Left lung (tissue), 10 donors: Measurements from ENCODE around the gene DEFB114. TPM values are rescaled to one million over a fixed set of nuclear protein-coding genes. Genes with fewer than 3 reads are reported as not detected.

Experiments used
- ATAC-seq: fragments of 200-7000 bp; cut with Tn5 transposase; one replicate; pipeline ENCODE4 v1.9.1; 2020; ENCODE audit warnings: moderate library complexity
- DNase-seq, 4 donors: peaks; one replicate each; pipeline ENCODE4 v3.0.0-alpha.2; 2013 to 2020
- H3K27ac ChIP-seq, 2 donors: fragments of 200-600 bp; sonication (generic) in 1 of 2; one replicate each; pipeline versions ENCODE4 v1.5.0 to v1.8.0; 2020 to 2021
- H3K27me3 ChIP-seq, 2 donors: fragments of 200-600 bp; sonication (generic) in 1 of 2; one replicate each; pipeline versions ENCODE4 v1.5.0 to v1.8.0; 2020 to 2021
- H3K36me3 ChIP-seq, 2 donors: fragments of 200-600 bp; sonication (generic) in 1 of 2; one replicate each; pipeline versions ENCODE4 v1.5.0 to v1.8.0; 2020 to 2021
- H3K4me1 ChIP-seq, 2 donors: fragments of 200-600 bp; one replicate each; pipeline ENCODE4 v1.8.0; 2021
- H3K4me3 ChIP-seq, 2 donors: fragments of 200-600 bp; sonication (generic) in 1 of 2; one replicate each; pipeline versions ENCODE4 v1.5.0 to v1.8.0; 2020 to 2021; ENCODE audit warnings: mild to moderate bottlenecking in 1 of 2
- H3K9me3 ChIP-seq, 2 donors: fragments of 200-600 bp; sonication (generic) in 1 of 2; one replicate each; pipeline versions ENCODE4 v1.5.0 to v1.8.0; 2020 to 2021
- intact Hi-C, 2 donors: fragments of 100-400 bp; cut with DNase I; formaldehyde crosslinking; loops; one replicate each; pipeline versions ENCODE4 v1.11.2 to v1.14.2; 2022
- polyA plus RNA-seq, 6 donors: library from polyadenylated mRNA; unstranded; fragments of 120-200 nt; gene quantifications; one replicate each; pipeline ENCODE4 v1.2.1, GENCODE V29; 2013; ENCODE audit not compliant: insufficient read length in 6 of 6
- total RNA-seq, 2 donors: library from RNA; stranded (reverse); fragmentation: NEBNext Ultra II Directional; extraction: Animal tissue kit (Norgen Biotek cat#: 25700); gene quantifications; one replicate each; pipeline ENCODE4 v1.2.1, GENCODE V29; 2021
- TF ChIP-seq, protein P1 (sequence below), 2 donors: fragments of 200-600 bp; sonication (generic) in 1 of 2; IDR thresholded peaks; one replicate each; pipeline versions ENCODE4 v1.5.0 to v1.8.0; 2021; ENCODE audit warnings: antibody characterized with exemption in 2 of 2
- donor health status: DM: no; HTN: yes; CAD: no.
- donor health status: DM: no; HTN: no; CAD: no.

Gene DEFB114
- total and polyA plus RNA-seq, 8 donors: not detected

DNA sequence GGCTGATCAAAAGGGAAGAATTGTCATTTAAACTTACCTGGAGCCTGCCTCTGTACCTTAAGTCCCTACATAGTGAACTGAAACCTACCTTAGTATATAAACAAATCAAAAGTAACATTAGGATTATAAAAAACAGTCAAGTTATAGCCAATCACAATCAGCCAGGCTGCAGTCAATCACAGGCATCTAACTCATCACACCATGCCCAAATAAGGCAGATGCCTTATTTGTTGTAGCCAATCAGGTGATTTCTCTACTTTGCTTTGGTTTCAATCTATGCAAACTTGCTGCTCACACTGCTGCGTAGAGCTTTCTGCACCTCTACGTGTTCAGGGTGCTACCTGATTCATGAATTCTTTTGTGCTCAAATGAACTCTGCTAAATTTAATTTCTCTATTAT lies 23.8 kb upstream of the DEFB114 start:
- no peak overlapping the region for H3K4me3 ChIP-seq
- H3K27me3 ChIP-seq: no peaks in the 10 kb centered on the region
- ATAC-seq: no peak
- intact Hi-C loops: no loop called here
- no peaks in the 10 kb centered on the region for H3K4me1 ChIP-seq
- no peaks in the 10 kb centered on the region for H3K36me3 ChIP-seq
- no peak for DNase-seq
- H3K27ac ChIP-seq: no peak overlapping the region
- peaks cover 0 to 3% of the 10 kb centered on the region in 2 donors for H3K9me3 ChIP-seq
- TF ChIP-seq, protein P1, sequence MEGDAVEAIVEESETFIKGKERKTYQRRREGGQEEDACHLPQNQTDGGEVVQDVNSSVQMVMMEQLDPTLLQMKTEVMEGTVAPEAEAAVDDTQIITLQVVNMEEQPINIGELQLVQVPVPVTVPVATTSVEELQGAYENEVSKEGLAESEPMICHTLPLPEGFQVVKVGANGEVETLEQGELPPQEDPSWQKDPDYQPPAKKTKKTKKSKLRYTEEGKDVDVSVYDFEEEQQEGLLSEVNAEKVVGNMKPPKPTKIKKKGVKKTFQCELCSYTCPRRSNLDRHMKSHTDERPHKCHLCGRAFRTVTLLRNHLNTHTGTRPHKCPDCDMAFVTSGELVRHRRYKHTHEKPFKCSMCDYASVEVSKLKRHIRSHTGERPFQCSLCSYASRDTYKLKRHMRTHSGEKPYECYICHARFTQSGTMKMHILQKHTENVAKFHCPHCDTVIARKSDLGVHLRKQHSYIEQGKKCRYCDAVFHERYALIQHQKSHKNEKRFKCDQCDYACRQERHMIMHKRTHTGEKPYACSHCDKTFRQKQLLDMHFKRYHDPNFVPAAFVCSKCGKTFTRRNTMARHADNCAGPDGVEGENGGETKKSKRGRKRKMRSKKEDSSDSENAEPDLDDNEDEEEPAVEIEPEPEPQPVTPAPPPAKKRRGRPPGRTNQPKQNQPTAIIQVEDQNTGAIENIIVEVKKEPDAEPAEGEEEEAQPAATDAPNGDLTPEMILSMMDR (IDR thresholded peaks at IDR 0.05): no peak

DNA sequence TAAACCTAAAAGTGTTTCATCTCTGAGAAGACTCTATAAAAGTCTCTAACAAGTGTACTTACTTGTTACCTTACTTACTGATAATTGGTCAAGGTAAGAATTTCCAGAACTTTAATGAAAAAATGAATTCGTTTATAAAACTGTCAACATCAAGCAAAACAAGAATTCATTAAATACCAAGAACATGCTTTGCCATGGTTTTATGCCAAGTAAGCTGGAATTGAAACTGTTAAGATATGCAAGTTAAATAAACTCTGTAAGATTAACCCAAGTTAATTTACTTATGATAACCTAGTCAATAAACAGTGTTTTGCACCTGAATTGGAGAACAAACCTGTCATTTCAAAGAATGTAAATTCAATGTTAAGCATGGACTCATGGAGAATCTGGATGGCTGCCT lies 22.6 kb upstream of the DEFB114 start:
- Histone ChIP-seq H3K4me3 (no peak overlapping the region), H3K27me3 (no peaks in the 10 kb centered on the region), H3K4me1 (no peaks in the 10 kb centered on the region), H3K36me3 (no peaks in the 10 kb centered on the region), H3K27ac (no peak overlapping the region), H3K9me3 (peaks cover 0 to 6% of the 10 kb centered on the region in 2 donors)
- intact Hi-C loops: no loop called here
- TF ChIP-seq, protein P1 (IDR thresholded peaks at IDR 0.05): no peak
- no peak for DNase-seq
- no peak for ATAC-seq

GRCh38 chr6:49982046-49982445 lies 18.1 kb upstream of the DEFB114 start:
- Histone ChIP-seq H3K36me3 (no peaks in the 10 kb centered on the region), H3K9me3 (peaks cover 0 to 6% of the 10 kb centered on the region in 2 donors), H3K4me1 (no peaks in the 10 kb centered on the region), H3K27ac (no peak overlapping the region), H3K27me3 (no peaks in the 10 kb centered on the region), H3K4me3 (no peak overlapping the region)
- TF ChIP-seq, protein P1 (IDR thresholded peaks at IDR 0.05): no peak
- intact Hi-C loops: no loop called here
- no peak for ATAC-seq
- no peak for DNase-seq

GRCh38 chr6:49980898-49981297 lies 16.9 kb upstream of the DEFB114 start:
- ATAC-seq (no peak), DNase-seq (no peak)
- no peak overlapping the region for H3K4me3 ChIP-seq
- intact Hi-C loops: no loop called here
- H3K36me3 ChIP-seq: no peaks in the 10 kb centered on the region
- no peaks in the 10 kb centered on the region for H3K27me3 ChIP-seq
- H3K27ac ChIP-seq: no peak overlapping the region
- peaks cover 0 to 6% of the 10 kb centered on the region in 2 donors for H3K9me3 ChIP-seq
- TF ChIP-seq, protein P1 (IDR thresholded peaks at IDR 0.05): no peak
- no peaks in the 10 kb centered on the region for H3K4me1 ChIP-seq

- Histone ChIP-seq H3K4me3 (no peak overlapping the region), H3K27ac (no peak overlapping the region), H3K27me3 (no peaks in the 10 kb centered on the region), H3K4me1 (no peaks in the 10 kb centered on the region), H3K36me3 (no peaks in the 10 kb centered on the region), H3K9me3 (peaks cover 0 to 6% of the 10 kb centered on the region in 2 donors)
- TF ChIP-seq, protein P1 (IDR thresholded peaks at IDR 0.05): no peak
- intact Hi-C loops: no loop called here
- DNase-seq (no peak), ATAC-seq (no peak)
Measured at GRCh38 chr6:49979584-49979983, 15.6 kb upstream of the DEFB114 start.
